Measurements from ENCODE around the gene IGLL1.
"Not testable (repeated sequence)": the region's sequence is repeated elsewhere in the genome, so short reads cannot be mapped to it uniquely, and the experiment has no call there.

GRCh38 chr22:23597576-23598268, 17.6 kb upstream of the IGLL1 start:
- TF ChIP-seq CTCF (IDR thresholded peaks at IDR 0.05; ENCODE audit: poor library complexity); EZH2 (IDR thresholded peaks at IDR 0.05; ENCODE audit: borderline replicate concordance): not testable (repeated sequence)
